ENCODE results near the gene SEPHS1.
"Not testable (repeated sequence)": the region's sequence is repeated elsewhere in the genome, so short reads cannot be mapped to it uniquely, and the experiment has no call there.

Gene SEPHS1, protein sequence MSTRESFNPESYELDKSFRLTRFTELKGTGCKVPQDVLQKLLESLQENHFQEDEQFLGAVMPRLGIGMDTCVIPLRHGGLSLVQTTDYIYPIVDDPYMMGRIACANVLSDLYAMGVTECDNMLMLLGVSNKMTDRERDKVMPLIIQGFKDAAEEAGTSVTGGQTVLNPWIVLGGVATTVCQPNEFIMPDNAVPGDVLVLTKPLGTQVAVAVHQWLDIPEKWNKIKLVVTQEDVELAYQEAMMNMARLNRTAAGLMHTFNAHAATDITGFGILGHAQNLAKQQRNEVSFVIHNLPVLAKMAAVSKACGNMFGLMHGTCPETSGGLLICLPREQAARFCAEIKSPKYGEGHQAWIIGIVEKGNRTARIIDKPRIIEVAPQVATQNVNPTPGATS

DNA sequence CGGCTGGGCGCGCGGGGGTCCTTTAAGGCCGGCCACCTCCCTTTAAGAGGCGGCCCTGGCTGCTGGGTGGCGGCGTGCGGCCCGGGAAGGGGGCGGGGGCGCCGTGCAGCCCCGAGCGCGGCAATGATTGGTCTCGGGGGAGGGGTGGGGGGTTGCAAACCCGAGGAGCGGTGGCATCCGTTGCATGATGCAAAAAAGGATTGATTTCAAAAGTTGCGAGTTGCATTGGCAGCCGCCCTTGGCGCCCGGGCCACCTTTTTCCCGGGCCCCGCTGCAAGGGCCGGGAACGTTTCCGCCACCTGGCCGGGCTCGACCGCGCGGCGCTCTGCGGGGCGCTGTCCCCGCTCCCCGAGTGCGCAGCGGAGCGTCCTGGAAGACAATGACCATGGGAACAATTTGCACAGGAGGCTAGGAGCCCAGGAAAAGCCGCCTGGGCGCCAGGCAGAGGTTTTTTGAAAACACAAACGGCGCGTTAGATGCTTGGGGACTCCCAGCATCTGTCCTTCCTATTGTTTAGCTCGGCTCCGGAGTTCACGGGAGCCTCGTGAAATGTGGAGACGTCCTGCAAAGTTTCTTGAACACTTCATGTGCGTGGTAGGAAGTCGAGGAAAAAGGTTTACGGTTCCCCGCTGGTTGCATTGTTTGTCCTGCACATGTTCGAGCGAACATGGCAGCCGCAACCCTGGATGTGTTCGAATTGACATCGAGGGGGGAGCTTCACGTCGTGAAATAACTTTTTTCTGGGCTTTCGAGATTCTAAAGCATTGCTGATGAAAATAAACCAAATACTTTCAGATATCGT is at the start of gene SEPHS1:
SEPHS1 (minus strand) TSS at position 78 of the 802 bp plus-strand sequence. CDS start 3,343 bp downstream, outside the sequence.
- no peak for DNase-seq (ENCODE audit: low read depth, low spot score)

DNA sequence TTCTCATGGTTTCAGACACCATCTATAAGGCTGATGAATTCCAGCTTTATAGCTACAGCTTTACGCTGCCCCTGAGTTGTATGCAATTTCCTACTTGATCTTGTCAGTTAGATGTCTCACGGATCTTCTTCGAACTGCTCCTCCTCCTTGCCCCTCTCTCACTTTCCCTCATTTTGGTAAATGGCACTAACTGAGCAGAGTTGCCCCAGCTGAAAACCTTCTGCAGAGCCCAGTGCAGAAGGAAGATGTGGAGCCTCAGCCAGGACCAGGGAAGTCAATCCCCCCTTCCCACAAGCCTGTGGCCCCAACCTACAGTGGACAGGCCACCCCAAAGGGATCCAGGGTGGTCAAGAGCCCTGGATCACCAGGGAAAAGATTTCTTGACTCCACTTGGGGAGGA is 49.0 kb upstream of the SEPHS1 start:
- no peak for DNase-seq (ENCODE audit: low read depth, low spot score)

DNA sequence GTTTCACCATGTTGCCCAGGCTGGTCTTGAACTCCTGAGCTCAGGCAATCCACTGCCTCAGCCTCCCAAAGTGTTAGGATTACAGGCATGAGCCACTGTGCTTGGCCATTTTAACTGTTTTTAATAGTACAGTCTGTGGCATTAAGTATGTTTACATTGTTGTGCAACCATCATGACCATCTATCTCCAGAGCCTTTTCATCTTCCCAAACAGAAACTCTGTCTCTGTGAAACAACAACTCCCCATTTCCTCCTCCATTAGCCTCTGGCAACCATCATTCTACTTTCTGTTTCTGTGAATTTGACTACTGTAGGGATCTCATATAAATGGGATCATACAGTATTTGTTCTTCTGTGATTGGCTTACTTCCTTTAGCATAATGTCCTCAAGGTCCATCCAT is 48.3 kb upstream of the SEPHS1 start:
- no peak for DNase-seq (ENCODE audit: low read depth, low spot score)

DNA sequence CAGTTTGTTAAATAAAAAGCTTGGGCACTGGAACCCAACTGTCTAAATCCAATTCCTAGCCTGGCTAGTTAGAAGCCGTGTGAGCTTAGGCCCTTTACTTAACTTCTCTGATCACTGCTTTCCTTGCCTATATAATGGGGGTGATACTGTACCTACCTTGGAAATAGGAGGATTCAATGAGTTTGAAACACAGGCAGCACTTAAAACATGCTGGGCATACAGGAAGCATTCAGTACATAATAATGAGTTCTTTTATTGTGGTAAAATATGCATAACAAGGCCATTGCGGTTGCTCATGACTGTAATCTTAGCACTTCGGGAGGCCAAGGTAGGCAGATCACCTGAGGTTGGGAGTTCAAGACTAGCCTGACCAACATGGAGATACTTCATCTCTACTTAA is 47.4 kb upstream of the SEPHS1 start:
- no peak for DNase-seq (ENCODE audit: low read depth, low spot score)

DNA sequence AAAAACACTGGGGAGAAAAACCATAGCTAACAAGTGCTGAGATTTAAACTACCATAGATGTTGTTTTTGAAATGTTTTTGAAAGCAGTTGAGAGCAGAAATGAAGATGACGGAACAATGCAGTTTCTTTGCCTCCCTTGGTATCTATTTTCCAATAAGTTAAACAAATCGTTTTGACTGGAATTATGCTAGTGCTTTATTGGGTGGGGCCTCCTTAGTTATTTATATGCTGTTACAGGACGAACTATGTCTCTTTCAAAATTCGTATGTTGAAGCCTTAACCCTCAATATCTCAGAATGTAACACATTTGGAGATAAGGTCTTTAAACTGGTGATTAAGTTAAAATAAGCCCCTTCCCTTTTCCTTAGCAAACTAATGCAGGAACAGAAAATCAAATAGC is 45.5 kb upstream of the SEPHS1 start:
- no peak for DNase-seq (ENCODE audit: low read depth, low spot score)

DNA sequence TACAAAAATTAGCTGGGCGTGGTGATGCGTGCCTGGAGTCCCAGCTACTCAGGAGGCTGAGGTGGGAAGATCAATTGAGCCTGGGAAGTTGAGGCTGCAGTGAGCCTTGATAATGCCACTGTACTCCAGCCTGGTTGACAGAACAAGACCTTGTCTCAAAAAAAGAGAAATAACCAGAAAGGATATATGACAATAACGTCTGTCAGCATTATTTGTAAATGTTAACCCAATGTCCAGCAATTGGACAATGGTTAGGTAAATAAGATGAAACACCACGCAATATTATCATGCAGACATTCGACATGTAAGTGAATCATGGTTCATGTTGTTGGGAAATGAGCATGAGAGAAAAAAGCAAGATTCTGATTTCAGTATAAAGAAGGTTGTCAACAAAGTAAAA is 44.6 kb upstream of the SEPHS1 start:
- no peak for DNase-seq (ENCODE audit: low read depth, low spot score)

DNA sequence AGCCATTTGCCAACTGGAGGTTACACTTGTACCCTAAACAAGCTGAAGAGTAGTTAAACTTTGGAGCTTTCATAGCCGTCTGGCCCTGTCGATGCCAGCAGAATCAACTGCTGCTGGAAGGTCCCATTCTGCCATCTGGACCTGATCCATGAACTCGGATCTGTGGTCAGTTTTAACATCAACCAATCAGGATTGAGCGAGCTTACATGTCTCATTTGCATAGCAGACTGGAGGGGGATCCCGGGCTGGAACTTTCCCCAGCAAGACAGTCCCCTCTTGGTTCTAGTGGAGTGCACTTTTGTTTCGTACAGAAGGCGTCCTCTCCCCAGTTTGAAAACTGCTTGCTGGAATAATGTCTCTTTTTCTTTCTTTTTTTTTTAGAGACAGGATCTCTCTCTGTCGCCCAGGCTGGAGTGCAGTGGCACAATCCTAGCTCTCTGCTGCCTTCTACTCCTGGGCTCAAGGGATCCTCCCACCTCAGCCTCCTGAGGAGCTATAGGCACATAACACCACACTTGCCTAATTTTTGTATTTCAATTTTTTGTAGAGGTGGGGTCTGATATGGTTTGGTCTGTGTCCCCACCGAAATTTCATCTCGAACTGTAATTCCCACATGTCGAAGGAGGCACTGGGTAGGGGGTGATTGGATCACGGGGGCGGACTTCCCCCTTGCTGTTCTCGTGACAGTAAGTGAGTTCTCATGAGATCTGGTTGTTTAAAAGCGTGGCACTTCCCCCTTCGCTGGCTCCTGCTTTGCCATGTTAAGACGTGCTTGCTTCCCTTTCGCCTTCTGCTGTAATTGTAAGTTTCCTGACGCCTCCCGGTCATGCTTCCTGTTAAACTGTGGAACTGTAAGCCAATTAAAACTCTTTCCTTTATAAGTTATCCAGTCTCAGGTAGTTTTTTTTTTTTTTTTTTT is 42.8 kb upstream of the SEPHS1 start:
- no peak for DNase-seq (ENCODE audit: low read depth, low spot score)

DNA sequence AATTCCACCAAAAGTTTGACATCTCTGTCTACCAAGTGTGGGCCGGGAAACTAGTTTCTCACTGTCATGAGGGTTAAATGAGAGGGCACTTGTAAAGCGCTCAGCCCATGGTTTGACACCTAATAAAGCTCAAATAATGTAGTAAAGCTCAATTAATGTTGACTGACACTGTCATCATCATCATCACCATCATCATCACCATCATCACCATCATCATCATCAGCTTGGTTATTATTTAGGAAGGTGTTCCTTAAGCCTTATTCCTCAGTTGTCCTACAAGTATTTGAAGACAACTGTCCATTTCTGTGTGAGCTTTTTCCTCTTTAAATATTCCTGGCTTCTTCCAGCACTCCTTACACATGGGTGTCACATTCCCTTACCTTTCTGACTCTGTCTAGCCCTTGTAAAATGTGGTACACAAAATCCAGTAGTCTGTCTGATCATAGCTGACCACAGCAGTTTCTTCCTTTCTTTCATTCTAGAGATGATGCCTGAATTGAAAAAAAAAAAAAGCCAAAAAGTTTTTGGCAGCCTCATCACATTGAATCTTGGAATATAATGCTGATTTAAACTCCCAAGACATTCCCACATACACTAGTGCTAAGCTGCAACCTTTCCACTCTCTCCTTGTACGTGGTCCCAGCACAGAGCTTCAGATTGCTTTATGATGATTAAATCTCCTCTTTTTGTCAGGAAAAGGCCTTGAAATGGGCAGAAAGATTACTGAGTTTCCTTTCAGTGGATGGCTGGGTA is 40.6 kb upstream of the SEPHS1 start:
- DNase-seq (ENCODE audit: low read depth, low spot score) = no peak

DNA sequence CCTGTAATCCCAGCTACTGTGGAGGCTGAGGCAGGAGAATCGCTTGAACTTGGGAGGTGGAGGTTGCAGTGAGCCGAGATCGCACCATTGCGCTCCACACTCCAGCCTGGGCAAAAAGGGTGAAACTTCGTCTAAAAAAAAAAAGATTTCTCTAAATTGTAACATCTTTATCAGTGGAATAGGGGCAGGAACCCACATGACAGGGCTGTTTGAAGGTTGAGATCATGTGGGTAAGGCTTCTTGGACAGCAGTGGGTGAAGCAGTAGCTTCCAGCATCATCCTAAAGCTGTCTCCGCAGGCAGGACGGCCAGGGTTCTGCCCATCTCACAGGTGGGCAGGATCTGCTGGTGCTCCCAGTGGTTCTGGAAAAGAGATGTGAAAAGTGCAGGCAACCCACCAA is 37.9 kb upstream of the SEPHS1 start:
- no peak for DNase-seq (ENCODE audit: low read depth, low spot score)

DNA sequence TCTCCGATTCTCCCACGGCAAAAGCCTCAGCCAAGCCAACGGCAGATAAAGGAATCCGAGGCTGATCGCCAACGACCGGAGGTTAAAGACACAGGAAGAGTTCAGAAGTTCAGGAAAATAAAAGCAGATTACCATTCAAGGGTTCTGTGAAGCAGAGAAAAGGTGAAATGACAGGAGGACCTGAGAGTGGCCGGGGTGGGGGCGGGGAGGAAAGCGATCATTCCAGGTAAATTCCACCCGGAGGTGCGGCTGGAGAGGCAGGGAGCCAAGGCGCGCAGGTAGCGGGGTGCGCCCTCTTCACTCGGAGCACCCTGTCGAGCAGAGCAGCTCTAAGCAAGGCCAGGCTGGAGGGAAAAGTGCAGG is 35.3 kb upstream of the SEPHS1 start:
- DNase-seq (ENCODE audit: low read depth, low spot score) = no peak

DNA sequence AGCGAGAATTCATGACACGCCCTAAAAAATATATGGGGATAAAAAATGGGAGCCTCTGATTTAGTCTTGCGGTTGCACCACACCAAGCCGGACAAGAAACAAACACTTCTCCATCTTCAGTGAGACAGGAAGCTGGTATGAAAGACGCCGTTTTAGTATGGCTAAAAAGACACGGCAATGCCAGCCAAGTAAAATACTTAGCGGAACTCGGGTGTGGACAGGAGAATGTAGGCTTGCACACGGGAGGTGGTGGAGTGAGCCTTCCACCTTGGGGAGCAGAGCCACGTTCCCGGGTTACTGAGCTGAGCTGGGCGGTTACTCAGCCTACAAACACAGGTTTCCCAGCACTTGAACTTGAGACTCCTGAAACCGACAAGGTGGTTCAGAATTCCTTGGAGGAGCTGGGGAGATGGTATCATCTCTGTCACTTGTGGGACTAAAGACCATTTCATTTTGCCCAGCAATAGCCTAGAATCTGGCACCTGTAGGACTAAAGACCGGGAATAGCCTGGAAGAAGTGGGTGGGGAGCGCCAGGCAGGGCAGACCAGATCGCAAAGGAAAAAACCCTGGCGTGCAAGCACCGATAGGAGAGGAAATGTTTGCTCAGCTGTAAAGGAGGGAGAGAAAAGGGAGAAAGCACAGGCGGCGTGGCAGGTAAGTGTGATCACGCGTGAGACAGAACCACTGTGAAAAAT is 34.8 kb upstream of the SEPHS1 start:
- DNase-seq (ENCODE audit: low read depth, low spot score) = no peak

DNA sequence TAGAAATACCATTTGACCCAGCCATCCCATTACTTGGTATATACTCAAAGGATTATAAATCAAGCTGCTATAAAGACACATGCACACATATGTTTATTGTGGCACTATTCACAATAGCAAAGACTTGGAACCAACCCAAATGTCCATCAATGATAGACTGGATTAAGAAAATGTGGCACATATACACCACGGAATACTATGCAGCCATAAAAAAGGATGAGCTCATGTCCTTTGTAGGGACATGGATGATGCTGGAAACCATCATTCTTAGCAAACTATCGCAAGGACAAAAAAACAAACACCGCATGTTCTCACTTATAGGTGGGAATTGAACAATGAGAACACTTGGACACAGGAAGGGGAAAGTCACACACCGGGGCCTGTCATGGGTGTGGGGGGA is 31.0 kb upstream of the SEPHS1 start:
- not testable (repeated sequence) for DNase-seq (ENCODE audit: low read depth, low spot score)

DNA sequence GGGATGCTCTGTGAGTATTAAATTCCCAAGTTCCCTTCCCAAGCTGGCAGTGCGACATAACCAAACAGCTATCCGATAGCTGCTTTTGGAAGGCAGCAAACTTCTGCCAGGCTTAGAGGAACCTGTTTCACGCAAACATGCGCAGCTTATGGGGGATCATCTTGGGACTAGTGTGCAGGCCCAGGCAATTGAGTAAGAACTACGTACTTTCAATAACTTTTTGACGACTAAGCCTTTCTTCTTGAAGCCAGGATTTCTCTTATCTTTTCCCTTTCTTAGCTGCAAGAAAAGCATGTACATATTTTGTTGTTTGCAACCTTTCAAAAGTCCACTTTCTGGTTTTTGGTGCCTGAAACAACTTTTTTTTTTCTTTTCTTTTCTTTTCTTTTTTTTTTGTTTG is 28.7 kb upstream of the SEPHS1 start:
- no peak for DNase-seq (ENCODE audit: low read depth, low spot score)

DNA sequence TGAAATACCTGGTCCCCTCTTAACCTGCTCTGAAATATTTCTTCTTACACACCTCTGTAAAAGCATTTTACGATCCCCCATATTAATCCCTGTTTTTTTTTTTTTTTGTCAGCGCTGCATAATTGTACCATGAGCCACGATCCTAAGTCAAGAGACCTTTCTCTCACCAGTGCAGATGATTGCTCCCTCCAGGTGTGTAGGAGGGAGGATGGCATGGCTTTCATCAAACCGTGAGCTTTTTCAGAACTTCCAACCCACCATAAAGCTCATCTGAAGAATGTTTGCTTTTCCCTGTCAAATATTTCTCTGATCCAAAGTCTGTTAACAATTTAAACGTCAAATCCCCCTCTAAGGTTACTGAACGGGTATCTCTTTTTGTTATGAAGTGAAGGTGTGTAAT is 28.2 kb upstream of the SEPHS1 start:
- DNase-seq (ENCODE audit: low read depth, low spot score) = no peak

DNA sequence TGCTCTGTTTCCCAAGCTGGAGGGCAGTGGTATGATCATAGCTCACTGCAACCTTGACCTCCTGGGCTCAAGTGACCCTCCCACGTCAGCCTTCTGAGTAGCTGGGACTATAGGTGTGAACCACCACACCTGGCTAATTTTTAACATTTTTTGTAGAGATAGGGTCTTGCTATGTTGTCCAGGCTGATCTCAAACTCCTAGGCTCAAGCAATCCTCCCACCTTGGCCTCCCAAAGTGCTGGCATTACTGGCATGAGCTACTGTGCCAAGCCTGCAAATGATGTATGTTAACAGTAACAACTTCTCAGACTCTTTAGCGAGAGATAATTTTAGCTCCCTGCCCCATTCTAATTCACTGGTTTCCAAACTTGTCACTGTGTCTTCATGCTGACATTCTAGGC is 27.7 kb upstream of the SEPHS1 start:
- DNase-seq (ENCODE audit: low read depth, low spot score) = no peak

DNA sequence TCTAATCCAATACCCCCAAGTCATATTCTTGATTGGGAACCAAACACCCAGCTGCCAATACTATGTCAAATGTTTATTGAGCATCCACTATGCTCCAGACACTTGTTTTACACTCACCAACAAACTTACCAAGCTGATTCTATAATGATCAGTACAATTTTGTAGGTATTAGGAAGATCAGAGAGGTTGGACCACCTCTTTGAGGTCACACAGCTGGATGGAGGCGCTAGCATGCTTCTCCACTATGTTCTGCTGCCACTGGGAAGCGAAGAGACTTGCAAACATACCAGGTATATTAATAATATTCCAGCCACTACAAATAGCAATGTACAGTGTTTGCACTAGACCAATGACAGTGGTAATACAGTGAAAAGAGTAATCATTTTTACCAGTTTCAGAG is 25.6 kb upstream of the SEPHS1 start:
- no peak for DNase-seq (ENCODE audit: low read depth, low spot score)

DNA sequence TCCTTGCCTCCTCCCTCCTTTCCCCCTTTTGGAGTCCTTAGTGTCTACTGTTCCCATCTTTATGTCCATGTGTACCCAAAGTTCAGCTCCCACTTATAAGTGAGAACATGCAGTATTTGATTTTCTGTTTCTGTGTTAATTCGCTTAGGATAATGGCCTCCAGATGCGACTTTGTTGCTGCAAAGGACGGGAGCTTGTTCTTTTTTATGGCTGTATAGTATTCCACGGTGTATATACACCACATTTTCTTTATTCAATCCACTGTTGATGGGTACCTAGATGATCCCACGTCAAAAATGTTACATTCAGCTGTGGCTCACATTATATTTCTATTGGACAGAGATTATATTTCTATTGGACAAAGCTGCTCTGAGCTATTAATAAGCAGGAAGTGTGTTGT is 24.4 kb upstream of the SEPHS1 start:
- DNase-seq (ENCODE audit: low read depth, low spot score) = no peak

DNA sequence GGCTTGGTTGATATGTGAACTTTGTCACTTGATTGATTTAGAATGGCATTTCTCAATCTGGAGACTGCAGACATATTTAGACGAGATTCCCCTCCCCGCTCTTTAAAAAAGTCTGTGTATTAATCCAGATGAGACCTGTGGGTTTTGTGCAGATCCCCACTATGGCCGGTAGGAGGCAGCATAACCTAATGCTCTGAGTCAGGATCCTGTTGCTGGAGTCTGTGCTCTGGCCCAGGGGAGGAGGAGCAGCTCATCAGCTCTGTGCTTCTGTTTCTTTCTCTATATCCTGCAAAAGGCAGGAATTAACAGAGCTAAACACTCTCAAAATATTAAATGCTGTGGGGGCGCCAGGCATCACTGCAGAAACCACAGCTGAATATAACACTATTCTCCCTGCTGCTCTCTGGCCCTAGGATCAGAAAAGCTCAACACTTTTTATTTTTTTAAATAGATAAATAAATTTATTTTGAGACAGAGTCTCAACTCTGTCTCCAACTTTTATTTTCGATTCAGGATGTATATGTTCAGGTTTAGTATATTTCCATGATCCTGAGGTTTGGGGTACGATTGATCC is 23.9 kb upstream of the SEPHS1 start:
- peak; percentile 55 for DNase-seq (ENCODE audit: low read depth, low spot score)

DNA sequence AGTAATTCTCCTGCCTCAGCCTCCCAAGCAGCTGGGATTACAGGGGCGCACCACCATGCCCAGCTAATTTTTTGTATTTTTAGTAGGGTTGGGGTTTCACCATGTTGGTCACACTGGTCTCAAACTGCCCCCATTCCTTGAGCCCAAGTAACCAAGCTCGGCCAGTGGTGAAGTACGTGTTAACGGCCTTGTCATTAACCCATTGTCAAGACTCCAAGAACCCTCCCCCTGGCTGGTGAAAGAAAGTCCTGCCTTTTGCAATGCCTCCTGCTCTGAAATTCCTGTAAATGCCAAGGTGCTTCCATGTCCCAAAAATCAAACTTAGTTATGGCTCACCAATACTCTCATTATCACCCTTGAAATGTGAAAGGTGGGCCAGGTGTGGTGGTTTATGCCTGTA is 18.8 kb upstream of the SEPHS1 start:
- DNase-seq (ENCODE audit: low read depth, low spot score) = no peak

DNA sequence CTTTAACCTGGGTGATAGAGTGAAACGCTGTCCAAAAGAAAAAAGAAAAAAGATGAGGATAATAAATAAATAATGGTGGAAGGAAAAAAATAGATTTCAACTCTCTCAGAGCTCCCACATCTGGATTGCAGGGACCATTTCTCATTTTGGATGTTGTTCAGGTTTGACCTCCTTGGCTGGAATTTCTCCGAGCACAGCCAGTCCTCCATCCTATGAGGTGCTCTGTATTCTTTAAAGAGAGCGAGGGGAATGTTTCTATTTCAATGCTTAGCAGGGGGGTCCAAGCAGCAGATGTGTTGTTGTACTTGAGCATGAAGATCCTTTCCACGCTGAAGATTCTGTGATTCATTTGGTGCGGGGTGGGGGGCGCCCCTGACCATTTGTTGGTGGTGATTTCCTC is 17.7 kb upstream of the SEPHS1 start:
- no peak for DNase-seq (ENCODE audit: low read depth, low spot score)

All from smooth muscle cell of the brain vasculature (primary cell).